Measurements from ENCODE around the gene SCGN.

Gene SCGN

GRCh38 chr6:25726122-25726911 is 74.3 kb downstream of the SCGN start:
- no peak for DNase-seq (ENCODE audit: low read depth)
- no peak overlapping the region for H3K4me3 ChIP-seq (ENCODE audit: low read length)
- TF ChIP-seq, protein P1, sequence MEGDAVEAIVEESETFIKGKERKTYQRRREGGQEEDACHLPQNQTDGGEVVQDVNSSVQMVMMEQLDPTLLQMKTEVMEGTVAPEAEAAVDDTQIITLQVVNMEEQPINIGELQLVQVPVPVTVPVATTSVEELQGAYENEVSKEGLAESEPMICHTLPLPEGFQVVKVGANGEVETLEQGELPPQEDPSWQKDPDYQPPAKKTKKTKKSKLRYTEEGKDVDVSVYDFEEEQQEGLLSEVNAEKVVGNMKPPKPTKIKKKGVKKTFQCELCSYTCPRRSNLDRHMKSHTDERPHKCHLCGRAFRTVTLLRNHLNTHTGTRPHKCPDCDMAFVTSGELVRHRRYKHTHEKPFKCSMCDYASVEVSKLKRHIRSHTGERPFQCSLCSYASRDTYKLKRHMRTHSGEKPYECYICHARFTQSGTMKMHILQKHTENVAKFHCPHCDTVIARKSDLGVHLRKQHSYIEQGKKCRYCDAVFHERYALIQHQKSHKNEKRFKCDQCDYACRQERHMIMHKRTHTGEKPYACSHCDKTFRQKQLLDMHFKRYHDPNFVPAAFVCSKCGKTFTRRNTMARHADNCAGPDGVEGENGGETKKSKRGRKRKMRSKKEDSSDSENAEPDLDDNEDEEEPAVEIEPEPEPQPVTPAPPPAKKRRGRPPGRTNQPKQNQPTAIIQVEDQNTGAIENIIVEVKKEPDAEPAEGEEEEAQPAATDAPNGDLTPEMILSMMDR (IDR thresholded peaks at IDR 0.05; ENCODE audit: insufficient read depth, low read depth, low read length, missing control alignments), result no peak

DNA sequence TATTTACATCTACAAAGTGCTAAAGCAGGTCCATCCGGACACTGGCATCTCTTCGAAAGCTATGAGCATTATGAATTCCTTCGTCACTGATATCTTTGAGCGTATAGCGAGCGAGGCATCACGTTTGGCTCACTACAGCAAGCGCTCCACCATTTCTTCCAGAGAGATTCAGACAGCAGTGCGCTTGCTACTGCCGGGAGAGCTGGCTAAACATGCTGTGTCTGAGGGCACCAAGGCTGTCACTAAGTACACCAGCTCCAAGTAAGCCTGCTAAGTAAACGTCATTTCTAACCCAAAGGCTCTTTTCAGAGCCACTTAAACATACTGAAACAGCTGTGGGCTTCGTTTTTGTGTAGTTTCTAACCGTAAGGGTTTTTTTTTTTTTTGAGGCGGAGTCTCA is 75.0 kb downstream of the SCGN start:
- DNase-seq (ENCODE audit: low read depth), result no peak
- TF ChIP-seq, protein P1 (IDR thresholded peaks at IDR 0.05; ENCODE audit: insufficient read depth, low read depth, low read length, missing control alignments), result no peak
- H3K4me3 ChIP-seq (ENCODE audit: low read length), result no peak overlapping the region

DNA sequence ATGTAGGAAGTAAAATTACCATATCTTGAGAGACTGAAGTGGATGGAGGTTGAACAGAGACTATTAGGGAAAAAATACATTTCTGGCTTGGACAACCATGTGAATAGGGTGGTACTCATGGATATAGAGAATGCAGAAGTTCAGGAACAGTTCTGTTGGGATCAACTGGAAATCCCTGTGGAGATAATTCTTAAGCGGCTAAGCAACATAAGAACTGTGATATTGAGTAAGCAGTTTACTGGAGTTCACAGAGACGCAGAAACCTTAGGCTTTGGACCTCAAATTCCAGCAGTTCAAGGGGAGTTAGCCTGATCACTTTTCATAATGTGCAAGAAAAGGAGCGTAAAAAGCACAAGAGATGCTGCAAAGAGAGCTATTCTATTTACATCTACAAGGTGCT is 78.9 kb downstream of the SCGN start:
- TF ChIP-seq, protein P1 (IDR thresholded peaks at IDR 0.05; ENCODE audit: insufficient read depth, low read depth, low read length, missing control alignments), result no peak
- no peak overlapping the region for H3K4me3 ChIP-seq (ENCODE audit: low read length)
- no peak for DNase-seq (ENCODE audit: low read depth)

DNA sequence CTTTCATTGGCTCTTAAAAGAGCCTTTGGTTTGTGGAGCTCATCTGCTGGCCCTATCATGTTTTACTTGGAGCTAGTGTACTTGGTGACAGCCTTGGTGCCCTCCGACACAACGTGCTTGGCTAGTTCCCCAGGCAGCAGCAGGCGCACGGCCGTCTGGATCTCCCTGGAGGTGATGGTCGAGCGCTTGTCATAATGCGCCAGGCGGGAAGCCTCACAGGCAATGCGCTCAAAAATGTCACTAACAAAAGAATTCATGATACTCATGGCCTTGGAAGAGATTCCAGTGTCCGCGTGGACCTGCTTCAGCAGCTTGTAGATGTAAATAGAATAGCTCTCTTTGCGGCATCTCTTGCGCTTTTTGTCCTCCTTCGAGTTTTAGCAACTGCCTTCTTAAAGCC is 79.7 kb downstream of the SCGN start:
- no peak overlapping the region for H3K4me3 ChIP-seq (ENCODE audit: low read length)
- TF ChIP-seq, protein P1 (IDR thresholded peaks at IDR 0.05; ENCODE audit: insufficient read depth, low read depth, low read length, missing control alignments), result no peak

DNA sequence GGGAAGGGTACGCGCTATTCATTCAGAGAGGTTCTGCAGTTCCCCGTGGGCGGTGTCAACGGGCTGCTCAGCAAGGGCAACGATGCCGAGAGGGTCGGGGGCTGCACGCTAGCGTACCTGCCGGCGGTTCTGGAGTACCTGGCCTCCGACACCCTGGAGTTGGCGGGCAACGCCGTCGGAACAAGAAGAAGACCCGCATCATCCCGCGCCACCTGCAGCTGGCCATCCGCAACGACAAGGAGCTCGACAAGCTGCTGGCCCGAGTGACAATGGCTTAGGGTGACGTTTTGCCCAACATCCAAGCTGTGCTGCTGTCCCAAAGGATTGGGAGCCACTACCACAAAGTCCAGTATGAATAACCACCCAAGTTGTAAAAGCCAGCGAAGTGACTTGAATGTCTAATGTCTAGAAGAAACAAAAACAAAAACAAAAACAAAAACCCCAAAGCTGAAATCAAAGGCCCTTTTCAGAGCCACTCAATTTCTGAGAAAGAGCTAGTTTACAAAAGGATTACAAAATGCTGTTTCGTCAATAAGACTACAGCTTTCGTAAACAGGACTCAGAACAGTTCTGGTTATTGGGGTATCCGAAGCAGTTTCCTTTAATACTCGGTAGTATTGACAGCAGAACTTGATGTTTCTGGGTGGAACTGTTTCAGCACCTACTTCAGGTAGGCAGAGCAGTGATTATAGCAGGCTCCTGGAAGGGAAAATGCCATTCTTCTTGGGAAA is 80.6 kb downstream of the SCGN start:
- TF ChIP-seq, protein P1 (IDR thresholded peaks at IDR 0.05; ENCODE audit: insufficient read depth, low read depth, low read length, missing control alignments), result no peak
- H3K4me3 ChIP-seq (ENCODE audit: low read length), result no peak overlapping the region
- no peak for DNase-seq (ENCODE audit: low read depth)

More for the DNA sequence above, 79.7 kb downstream of the SCGN start:
- no peak for DNase-seq (ENCODE audit: low read depth)

GRCh38 chr6:25735261-25735660 is 83.2 kb downstream of the SCGN start:
- DNase-seq (ENCODE audit: low read depth), result no peak
- TF ChIP-seq, protein P1 (IDR thresholded peaks at IDR 0.05; ENCODE audit: insufficient read depth, low read depth, low read length, missing control alignments), result no peak
- H3K4me3 ChIP-seq (ENCODE audit: low read length), result no peak overlapping the region

Data from epithelial cell of esophagus (primary cell).